Hepatocyte (in vitro differentiated cells): ENCODE results near the gene NPFF.

Experiments used
- CTCF ChIP-seq: fragments of 200-600 bp; sonication (generic); IDR thresholded peaks from 2 replicates; pipeline ENCODE4 v1.5.1; 2016; ENCODE audit warnings: antibody characterized with exemption, mild to moderate bottlenecking; ENCODE audit not compliant: poor library complexity
- EZH2phosphoT487 ChIP-seq: fragments of 200-600 bp; sonication (generic); IDR thresholded peaks from one replicate; pipeline ENCODE4 v1.6.1; 2018; ENCODE audit warnings: antibody characterized with exemption, mild to moderate bottlenecking, low read depth, moderate library complexity; ENCODE audit not compliant: unreplicated experiment, severe bottlenecking

- TF ChIP-seq EZH2phosphoT487 (no peak), CTCF (no peak)
These were observed 1.5 kb downstream of the NPFF start for GRCh38 chr12:53505555-53506449.
